GM23338 (cell line): ENCODE data around the gene RAN. TPM values are rescaled to one million over a fixed set of nuclear protein-coding genes. Genes with fewer than 3 reads are reported as not detected.

Experiments used
- ATAC-seq: fragments of 200-7000 bp; cut with Tn5 transposase; 3 replicates; pipeline ENCODE4 v1.9.1; 2020
- DNase-seq: peaks from one replicate; pipeline ENCODE4 v3.0.0-alpha.2; 2015; ENCODE audit warnings: low spot score
- H2AFZ ChIP-seq: fragments of 200-600 bp; sonication (generic); 2 replicates; pipeline ENCODE4 v1.8.0; 2016; ENCODE audit warnings: antibody characterized with exemption, mild to moderate bottlenecking, moderate library complexity
- H3F3A ChIP-seq: fragments of 200-600 bp; sonication (generic); replicated peaks from 2 replicates; pipeline ENCODE4 v1.8.0; 2017; ENCODE audit warnings: antibody characterized with exemption, mixed run types, low read depth
- H3K27ac ChIP-seq: fragments of 200-600 bp; sonication (generic); 2 replicates; pipeline ENCODE4 v1.6.1; 2016; ENCODE audit warnings: low read depth
- H3K27me3 ChIP-seq: fragments of 200-600 bp; sonication (generic); 2 replicates; pipeline ENCODE4 v1.8.0; 2016; ENCODE audit warnings: mild to moderate bottlenecking, mixed run types, moderate library complexity; ENCODE audit not compliant: insufficient read depth
- H3K36me3 ChIP-seq: fragments of 200-600 bp; sonication (generic); 2 replicates; pipeline ENCODE4 v1.8.0; 2016; ENCODE audit warnings: mild to moderate bottlenecking; ENCODE audit not compliant: insufficient read depth
- H3K4me1 ChIP-seq: fragments of 200-600 bp; sonication (generic); 2 replicates; pipeline ENCODE4 v1.8.0; 2016; ENCODE audit warnings: mild to moderate bottlenecking, moderate library complexity; ENCODE audit not compliant: insufficient read depth
- H3K4me2 ChIP-seq: fragments of 200-600 bp; sonication (generic); 2 replicates; pipeline ENCODE4 v1.7.1; 2017; ENCODE audit warnings: mixed run types
- H3K4me3 ChIP-seq: fragments of 200-600 bp; sonication (generic); 2 replicates; pipeline ENCODE4 v1.6.1; 2016; ENCODE audit warnings: mixed run types
- H3K79me2 ChIP-seq: fragments of 200-600 bp; sonication (generic); replicated peaks from 2 replicates; pipeline ENCODE4 v1.8.0; 2017; ENCODE audit warnings: mild to moderate bottlenecking; ENCODE audit not compliant: insufficient read depth
- H3K9me2 ChIP-seq: fragments of 200-600 bp; sonication (generic); 2 replicates; pipeline ENCODE4 v1.8.0; 2017; ENCODE audit not compliant: insufficient read depth
- H4K20me1 ChIP-seq: fragments of 200-600 bp; sonication (generic); replicated peaks from 2 replicates; pipeline ENCODE4 v1.8.0; 2017; ENCODE audit warnings: mild to moderate bottlenecking; ENCODE audit not compliant: insufficient read depth
- H3K27ac Mint-ChIP-seq: 2 replicates; pipeline ENCODE4 v1.8.0; 2020; ENCODE audit warnings: inconsistent platforms, mild to moderate bottlenecking, moderate library complexity, mixed read lengths
- H3K27me3 Mint-ChIP-seq: 3 replicates; pipeline ENCODE4 v1.8.0; 2022; ENCODE audit warnings: low read depth, mild to moderate bottlenecking, moderate library complexity, mixed read lengths, inconsistent platforms; ENCODE audit not compliant: insufficient read depth, poor library complexity
- H3K36me3 Mint-ChIP-seq: 3 replicates; pipeline ENCODE4 v1.8.0; 2021; ENCODE audit warnings: low read depth, mild to moderate bottlenecking, inconsistent platforms, moderate library complexity, mixed read lengths
- H3K4me1 Mint-ChIP-seq: 3 replicates; pipeline ENCODE4 v1.8.0; 2020; ENCODE audit warnings: mild to moderate bottlenecking, inconsistent platforms, mixed read lengths
- H3K4me3 Mint-ChIP-seq: 3 replicates; pipeline ENCODE4 v1.8.0; 2021; ENCODE audit warnings: moderate library complexity, mild to moderate bottlenecking, inconsistent platforms, mixed read lengths
- H3K9me3 Mint-ChIP-seq: 3 replicates; pipeline ENCODE4 v1.8.0; 2020; ENCODE audit warnings: moderate library complexity, mild to moderate bottlenecking, inconsistent platforms, mixed read lengths
- EZH2phosphoT487 ChIP-seq: fragments of 200-600 bp; sonication (generic); IDR thresholded peaks from one replicate; pipeline ENCODE4 v1.8.1; 2018; ENCODE audit warnings: antibody characterized with exemption; ENCODE audit not compliant: unreplicated experiment
- JUNB ChIP-seq: IDR thresholded peaks from one replicate; pipeline ENCODE4 v1.6.1; 2016; ENCODE audit warnings: antibody characterized with exemption; ENCODE audit not compliant: unreplicated experiment
- NANOG ChIP-seq: IDR thresholded peaks from 2 replicates; pipeline ENCODE4 v1.6.1; 2016; ENCODE audit warnings: antibody characterized with exemption, borderline replicate concordance
- POLR2AphosphoS5 ChIP-seq: IDR thresholded peaks from 2 replicates; pipeline ENCODE4 v1.6.1; 2016; ENCODE audit warnings: antibody characterized with exemption, low read depth
- ZNF331 ChIP-seq: fragments of 250-450 bp; sonication (Bioruptor Pico); IDR thresholded peaks from 2 replicates; pipeline ENCODE4 v1.5.0; 2020; ENCODE audit warnings: low read depth, mild to moderate bottlenecking, moderate library complexity
- polyA plus RNA-seq: library from polyadenylated mRNA; unstranded; fragments of >200 nt; fragmentation: Nextera tagmentation; extraction: Ambion mirVana; gene quantifications from 2 replicates; pipeline ENCODE4 v1.2.1, GENCODE V29; 2016
- total RNA-seq: library from RNA; depleted of rRNA; stranded (reverse); fragments of >200 nt; shearing (Covaris generic); gene quantifications from 2 replicates; pipeline ENCODE4 v1.2.3, GENCODE V29; 2014
- TF ChIP-seq, protein P1 (sequence below): IDR thresholded peaks from one replicate; pipeline ENCODE4 v1.6.1; 2018; ENCODE audit warnings: antibody characterized with exemption; ENCODE audit not compliant: unreplicated experiment
- TF ChIP-seq, protein P2 (sequence below): IDR thresholded peaks from 2 replicates; pipeline ENCODE4 v1.6.1; 2016; ENCODE audit warnings: antibody characterized with exemption
- TF ChIP-seq, protein P3 (sequence below): fragments of 250-450 bp; sonication (Bioruptor Pico); IDR thresholded peaks from 2 replicates; pipeline ENCODE4 v1.5.0; 2020; ENCODE audit warnings: mild to moderate bottlenecking, moderate library complexity
- TF ChIP-seq, protein P4 (sequence below), 2 experiments: fragments of 200-600 bp in 1 of 2; sonication (generic) in 1 of 2; conservative IDR thresholded peaks; 2 replicates each; pipeline versions ENCODE4 v1.5.1 to v1.6.1; 2016 to 2017; ENCODE audit warnings: antibody characterized with exemption in 2 of 2, low read depth in 2 of 2, mild to moderate bottlenecking in 2 of 2, moderate library complexity in 1 of 2

Gene RAN
- total and polyA plus RNA-seq, 2 experiments from 2014 or later: 976 to 2,289 TPM

GRCh38 chr12:130838284-130838950, 33.4 kb upstream of the RAN start:
- no peak overlapping the region for H3K27ac ChIP-seq
- H2AFZ ChIP-seq: peak overlapping the region; percentile 93; the same call in 1 of the 2 replicates
- TF ChIP-seq ZNF331 (CRISPR knock-in tag): no peak
- no peak for TF ChIP-seq EZH2phosphoT487
- no peak for TF ChIP-seq NANOG
- TF ChIP-seq, protein P1, sequence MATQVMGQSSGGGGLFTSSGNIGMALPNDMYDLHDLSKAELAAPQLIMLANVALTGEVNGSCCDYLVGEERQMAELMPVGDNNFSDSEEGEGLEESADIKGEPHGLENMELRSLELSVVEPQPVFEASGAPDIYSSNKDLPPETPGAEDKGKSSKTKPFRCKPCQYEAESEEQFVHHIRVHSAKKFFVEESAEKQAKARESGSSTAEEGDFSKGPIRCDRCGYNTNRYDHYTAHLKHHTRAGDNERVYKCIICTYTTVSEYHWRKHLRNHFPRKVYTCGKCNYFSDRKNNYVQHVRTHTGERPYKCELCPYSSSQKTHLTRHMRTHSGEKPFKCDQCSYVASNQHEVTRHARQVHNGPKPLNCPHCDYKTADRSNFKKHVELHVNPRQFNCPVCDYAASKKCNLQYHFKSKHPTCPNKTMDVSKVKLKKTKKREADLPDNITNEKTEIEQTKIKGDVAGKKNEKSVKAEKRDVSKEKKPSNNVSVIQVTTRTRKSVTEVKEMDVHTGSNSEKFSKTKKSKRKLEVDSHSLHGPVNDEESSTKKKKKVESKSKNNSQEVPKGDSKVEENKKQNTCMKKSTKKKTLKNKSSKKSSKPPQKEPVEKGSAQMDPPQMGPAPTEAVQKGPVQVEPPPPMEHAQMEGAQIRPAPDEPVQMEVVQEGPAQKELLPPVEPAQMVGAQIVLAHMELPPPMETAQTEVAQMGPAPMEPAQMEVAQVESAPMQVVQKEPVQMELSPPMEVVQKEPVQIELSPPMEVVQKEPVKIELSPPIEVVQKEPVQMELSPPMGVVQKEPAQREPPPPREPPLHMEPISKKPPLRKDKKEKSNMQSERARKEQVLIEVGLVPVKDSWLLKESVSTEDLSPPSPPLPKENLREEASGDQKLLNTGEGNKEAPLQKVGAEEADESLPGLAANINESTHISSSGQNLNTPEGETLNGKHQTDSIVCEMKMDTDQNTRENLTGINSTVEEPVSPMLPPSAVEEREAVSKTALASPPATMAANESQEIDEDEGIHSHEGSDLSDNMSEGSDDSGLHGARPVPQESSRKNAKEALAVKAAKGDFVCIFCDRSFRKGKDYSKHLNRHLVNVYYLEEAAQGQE: no peak
- no peak for TF ChIP-seq POLR2AphosphoS5
- TF ChIP-seq, protein P2, sequence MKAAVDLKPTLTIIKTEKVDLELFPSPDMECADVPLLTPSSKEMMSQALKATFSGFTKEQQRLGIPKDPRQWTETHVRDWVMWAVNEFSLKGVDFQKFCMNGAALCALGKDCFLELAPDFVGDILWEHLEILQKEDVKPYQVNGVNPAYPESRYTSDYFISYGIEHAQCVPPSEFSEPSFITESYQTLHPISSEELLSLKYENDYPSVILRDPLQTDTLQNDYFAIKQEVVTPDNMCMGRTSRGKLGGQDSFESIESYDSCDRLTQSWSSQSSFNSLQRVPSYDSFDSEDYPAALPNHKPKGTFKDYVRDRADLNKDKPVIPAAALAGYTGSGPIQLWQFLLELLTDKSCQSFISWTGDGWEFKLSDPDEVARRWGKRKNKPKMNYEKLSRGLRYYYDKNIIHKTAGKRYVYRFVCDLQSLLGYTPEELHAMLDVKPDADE: no peak
- no peak for TF ChIP-seq JUNB
- TF ChIP-seq, protein P3, sequence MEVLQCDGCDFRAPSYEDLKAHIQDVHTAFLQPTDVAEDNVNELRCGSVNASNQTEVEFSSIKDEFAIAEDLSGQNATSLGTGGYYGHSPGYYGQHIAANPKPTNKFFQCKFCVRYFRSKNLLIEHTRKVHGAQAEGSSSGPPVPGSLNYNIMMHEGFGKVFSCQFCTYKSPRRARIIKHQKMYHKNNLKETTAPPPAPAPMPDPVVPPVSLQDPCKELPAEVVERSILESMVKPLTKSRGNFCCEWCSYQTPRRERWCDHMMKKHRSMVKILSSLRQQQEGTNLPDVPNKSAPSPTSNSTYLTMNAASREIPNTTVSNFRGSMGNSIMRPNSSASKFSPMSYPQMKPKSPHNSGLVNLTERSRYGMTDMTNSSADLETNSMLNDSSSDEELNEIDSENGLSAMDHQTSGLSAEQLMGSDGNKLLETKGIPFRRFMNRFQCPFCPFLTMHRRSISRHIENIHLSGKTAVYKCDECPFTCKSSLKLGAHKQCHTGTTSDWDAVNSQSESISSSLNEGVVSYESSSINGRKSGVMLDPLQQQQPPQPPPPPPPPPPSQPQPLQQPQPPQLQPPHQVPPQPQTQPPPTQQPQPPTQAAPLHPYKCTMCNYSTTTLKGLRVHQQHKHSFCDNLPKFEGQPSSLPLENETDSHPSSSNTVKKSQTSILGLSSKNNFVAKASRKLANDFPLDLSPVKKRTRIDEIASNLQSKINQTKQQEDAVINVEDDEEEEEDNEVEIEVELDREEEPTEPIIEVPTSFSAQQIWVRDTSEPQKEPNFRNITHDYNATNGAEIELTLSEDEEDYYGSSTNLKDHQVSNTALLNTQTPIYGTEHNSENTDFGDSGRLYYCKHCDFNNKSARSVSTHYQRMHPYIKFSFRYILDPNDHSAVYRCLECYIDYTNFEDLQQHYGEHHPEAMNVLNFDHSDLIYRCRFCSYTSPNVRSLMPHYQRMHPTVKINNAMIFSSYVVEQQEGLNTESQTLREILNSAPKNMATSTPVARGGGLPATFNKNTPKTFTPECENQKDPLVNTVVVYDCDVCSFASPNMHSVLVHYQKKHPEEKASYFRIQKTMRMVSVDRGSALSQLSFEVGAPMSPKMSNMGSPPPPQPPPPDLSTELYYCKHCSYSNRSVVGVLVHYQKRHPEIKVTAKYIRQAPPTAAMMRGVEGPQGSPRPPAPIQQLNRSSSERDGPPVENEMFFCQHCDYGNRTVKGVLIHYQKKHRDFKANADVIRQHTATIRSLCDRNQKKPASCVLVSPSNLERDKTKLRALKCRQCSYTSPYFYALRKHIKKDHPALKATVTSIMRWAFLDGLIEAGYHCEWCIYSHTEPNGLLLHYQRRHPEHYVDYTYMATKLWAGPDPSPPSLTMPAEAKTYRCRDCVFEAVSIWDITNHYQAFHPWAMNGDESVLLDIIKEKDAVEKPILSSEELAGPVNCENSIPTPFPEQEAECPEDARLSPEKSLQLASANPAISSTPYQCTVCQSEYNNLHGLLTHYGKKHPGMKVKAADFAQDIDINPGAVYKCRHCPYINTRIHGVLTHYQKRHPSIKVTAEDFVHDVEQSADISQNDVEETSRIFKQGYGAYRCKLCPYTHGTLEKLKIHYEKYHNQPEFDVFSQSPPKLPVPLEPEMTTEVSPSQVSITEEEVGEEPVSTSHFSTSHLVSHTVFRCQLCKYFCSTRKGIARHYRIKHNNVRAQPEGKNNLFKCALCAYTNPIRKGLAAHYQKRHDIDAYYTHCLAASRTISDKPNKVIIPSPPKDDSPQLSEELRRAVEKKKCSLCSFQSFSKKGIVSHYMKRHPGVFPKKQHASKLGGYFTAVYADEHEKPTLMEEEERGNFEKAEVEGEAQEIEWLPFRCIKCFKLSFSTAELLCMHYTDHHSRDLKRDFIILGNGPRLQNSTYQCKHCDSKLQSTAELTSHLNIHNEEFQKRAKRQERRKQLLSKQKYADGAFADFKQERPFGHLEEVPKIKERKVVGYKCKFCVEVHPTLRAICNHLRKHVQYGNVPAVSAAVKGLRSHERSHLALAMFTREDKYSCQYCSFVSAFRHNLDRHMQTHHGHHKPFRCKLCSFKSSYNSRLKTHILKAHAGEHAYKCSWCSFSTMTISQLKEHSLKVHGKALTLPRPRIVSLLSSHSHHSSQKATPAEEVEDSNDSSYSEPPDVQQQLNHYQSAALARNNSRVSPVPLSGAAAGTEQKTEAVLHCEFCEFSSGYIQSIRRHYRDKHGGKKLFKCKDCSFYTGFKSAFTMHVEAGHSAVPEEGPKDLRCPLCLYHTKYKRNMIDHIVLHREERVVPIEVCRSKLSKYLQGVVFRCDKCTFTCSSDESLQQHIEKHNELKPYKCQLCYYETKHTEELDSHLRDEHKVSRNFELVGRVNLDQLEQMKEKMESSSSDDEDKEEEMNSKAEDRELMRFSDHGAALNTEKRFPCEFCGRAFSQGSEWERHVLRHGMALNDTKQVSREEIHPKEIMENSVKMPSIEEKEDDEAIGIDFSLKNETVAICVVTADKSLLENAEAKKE (CRISPR knock-in tag): no peak
- TF ChIP-seq, protein P4, sequence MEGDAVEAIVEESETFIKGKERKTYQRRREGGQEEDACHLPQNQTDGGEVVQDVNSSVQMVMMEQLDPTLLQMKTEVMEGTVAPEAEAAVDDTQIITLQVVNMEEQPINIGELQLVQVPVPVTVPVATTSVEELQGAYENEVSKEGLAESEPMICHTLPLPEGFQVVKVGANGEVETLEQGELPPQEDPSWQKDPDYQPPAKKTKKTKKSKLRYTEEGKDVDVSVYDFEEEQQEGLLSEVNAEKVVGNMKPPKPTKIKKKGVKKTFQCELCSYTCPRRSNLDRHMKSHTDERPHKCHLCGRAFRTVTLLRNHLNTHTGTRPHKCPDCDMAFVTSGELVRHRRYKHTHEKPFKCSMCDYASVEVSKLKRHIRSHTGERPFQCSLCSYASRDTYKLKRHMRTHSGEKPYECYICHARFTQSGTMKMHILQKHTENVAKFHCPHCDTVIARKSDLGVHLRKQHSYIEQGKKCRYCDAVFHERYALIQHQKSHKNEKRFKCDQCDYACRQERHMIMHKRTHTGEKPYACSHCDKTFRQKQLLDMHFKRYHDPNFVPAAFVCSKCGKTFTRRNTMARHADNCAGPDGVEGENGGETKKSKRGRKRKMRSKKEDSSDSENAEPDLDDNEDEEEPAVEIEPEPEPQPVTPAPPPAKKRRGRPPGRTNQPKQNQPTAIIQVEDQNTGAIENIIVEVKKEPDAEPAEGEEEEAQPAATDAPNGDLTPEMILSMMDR (conservative IDR thresholded peaks at IDR 0.05; ENCODE audit: low read depth in 2 of 2): no peak
- Mint-ChIP-seq H3K4me1 (peaks cover 49% of the 10 kb centered on the region), H3K27me3 (peaks cover 10% of the 10 kb centered on the region), H3K27ac (no peak overlapping the region), H3K9me3 (peaks cover 3% of the 10 kb centered on the region), H3K36me3 (peaks cover 2% of the 10 kb centered on the region; the same call in 2 of the 3 replicates), H3K4me3 (peak overlapping the region; percentile 84)
- peak overlapping the region; percentile 93 for H3K4me3 ChIP-seq
- DNase-seq: peak; percentile 65
- no peaks in the 10 kb centered on the region for H4K20me1 ChIP-seq
- peak; percentile 81 for ATAC-seq
- H3F3A ChIP-seq: 0 out of 2 replicates have a peak, but pooled peaks cover 8% of the 10 kb centered on the region
- H3K79me2 ChIP-seq: peaks cover 48% of the 10 kb centered on the region
- peaks cover 19% of the 10 kb centered on the region for H3K27me3 ChIP-seq
- peaks cover 33% of the 10 kb centered on the region for H3K4me1 ChIP-seq
- H3K4me2 ChIP-seq: peak overlapping the region; percentile 97
- no peaks in the 10 kb centered on the region for H3K9me2 ChIP-seq
- no peaks in the 10 kb centered on the region for H3K36me3 ChIP-seq
